Measurements from ENCODE around the gene RBM33.

The RBM33 gene

DNA sequence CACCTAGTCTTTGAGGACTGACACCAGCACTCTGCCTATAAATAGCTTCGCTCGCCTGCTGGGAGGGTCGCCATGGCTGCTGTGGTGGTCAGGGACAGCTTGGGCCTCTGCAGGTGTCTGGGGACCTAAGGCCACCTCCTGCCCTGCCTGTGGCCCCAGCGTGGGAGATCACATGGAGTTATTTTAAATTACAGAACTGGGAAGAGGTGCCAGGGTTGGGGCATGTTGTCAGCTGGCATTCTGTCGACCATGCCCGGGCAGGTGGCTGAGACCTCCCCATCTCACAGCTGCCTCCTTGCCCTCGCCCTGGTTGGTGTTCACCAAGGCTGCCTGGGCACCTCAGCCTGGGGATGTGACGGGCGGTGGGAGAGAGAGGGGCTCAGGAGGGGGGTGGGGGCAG lies 149.7 kb downstream of the RBM33 start:
- Histone ChIP-seq H3K4me2 (ENCODE audit: low read depth, low read length) (no peak overlapping the region), H3K27me3 (replicated peaks; ENCODE audit: insufficient read depth, low read length) (peaks cover 24% of the 10 kb centered on the region), H4K20me1 (ENCODE audit: insufficient read depth, low read length) (no peaks in the 10 kb centered on the region), H3F3A (ENCODE audit: insufficient read depth, low read length) (no peaks in the 10 kb centered on the region; the same call in 1 of the 2 replicates), H3K36me3 (replicated peaks; ENCODE audit: insufficient read depth, low read length) (no peaks in the 10 kb centered on the region), H3K9ac (ENCODE audit: low read length) (no peak overlapping the region), H3K4me3 (ENCODE audit: low read length) (no peak overlapping the region), H3K27ac (ENCODE audit: low read length) (no peak overlapping the region), H3K9me3 (replicated peaks; ENCODE audit: insufficient read depth, low read length) (no peaks in the 10 kb centered on the region), H2AFZ (ENCODE audit: low read length) (no peak overlapping the region), H3K4me1 (ENCODE audit: low read length) (peaks cover 8% of the 10 kb centered on the region), H3K79me2 (ENCODE audit: low read length) (no peaks in the 10 kb centered on the region), H3K9me2 (replicated peaks; ENCODE audit: insufficient read depth, low read length) (no peaks in the 10 kb centered on the region)
- DNase-seq, result no peak
- TF ChIP-seq, protein P1, sequence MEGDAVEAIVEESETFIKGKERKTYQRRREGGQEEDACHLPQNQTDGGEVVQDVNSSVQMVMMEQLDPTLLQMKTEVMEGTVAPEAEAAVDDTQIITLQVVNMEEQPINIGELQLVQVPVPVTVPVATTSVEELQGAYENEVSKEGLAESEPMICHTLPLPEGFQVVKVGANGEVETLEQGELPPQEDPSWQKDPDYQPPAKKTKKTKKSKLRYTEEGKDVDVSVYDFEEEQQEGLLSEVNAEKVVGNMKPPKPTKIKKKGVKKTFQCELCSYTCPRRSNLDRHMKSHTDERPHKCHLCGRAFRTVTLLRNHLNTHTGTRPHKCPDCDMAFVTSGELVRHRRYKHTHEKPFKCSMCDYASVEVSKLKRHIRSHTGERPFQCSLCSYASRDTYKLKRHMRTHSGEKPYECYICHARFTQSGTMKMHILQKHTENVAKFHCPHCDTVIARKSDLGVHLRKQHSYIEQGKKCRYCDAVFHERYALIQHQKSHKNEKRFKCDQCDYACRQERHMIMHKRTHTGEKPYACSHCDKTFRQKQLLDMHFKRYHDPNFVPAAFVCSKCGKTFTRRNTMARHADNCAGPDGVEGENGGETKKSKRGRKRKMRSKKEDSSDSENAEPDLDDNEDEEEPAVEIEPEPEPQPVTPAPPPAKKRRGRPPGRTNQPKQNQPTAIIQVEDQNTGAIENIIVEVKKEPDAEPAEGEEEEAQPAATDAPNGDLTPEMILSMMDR (IDR thresholded peaks at IDR 0.05; ENCODE audit: low read length), result no peak
- TF ChIP-seq EZH2 (optimal IDR thresholded peaks at IDR 0.05; ENCODE audit: low read depth, low read length) (no peak), EZH2phosphoT487 (IDR thresholded peaks at IDR 0.05; ENCODE audit: low read length) (no peak)

DNA sequence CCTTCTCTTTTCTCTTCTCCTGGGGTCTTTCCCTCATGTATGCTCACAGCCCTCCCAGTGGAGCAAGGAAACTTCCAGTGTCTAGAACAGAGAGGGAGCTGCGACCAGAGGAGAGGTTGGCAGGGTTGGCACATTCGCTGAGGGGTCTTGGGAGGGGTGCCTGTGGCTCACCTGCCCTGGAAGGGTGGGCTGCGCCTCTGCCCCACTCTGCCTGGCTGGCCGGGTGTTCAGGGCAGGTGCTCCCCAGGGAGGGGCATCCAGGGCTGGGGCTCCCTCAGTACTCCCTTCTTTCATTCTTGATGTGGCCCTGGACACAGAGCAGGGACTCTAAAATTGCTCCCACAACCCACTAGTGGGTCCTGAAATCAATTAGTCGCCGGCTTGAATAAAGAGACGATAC lies 150.9 kb downstream of the RBM33 start:
- TF ChIP-seq EZH2phosphoT487 (IDR thresholded peaks at IDR 0.05; ENCODE audit: low read length) (no peak), EZH2 (optimal IDR thresholded peaks at IDR 0.05; ENCODE audit: low read depth, low read length) (no peak)
- TF ChIP-seq, protein P1 (IDR thresholded peaks at IDR 0.05; ENCODE audit: low read length), result no peak

DNA sequence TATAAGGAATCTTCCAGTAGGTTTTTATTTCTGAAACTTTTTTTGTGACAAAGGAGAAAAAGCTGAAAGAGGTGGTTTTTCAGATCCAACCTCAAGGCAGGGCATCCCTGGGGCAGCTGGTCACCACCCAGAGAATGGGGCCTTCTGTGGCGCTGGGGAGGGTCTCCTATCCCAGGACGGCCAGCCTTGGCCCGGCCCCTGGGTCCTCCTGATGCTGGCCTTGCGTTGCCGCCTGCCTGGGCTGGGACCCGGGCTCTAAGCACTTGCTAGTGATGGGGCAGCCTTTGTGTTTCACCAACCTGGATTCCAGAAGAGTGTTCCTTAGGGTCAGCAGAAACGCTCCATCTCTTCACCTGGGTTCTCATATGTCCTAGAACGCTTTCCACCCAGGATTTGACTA lies 151.5 kb downstream of the RBM33 start:
- H3K4me3 ChIP-seq (ENCODE audit: low read length), result no peak overlapping the region
- H3K79me2 ChIP-seq (ENCODE audit: low read length), result no peaks in the 10 kb centered on the region
- H4K20me1 ChIP-seq (ENCODE audit: insufficient read depth, low read length), result no peaks in the 10 kb centered on the region
- H3K4me1 ChIP-seq (ENCODE audit: low read length), result peaks cover 19% of the 10 kb centered on the region
- H2AFZ ChIP-seq (ENCODE audit: low read length), result no peak overlapping the region
- DNase-seq, result no peak
- H3K4me2 ChIP-seq (ENCODE audit: low read depth, low read length), result no peak overlapping the region
- no peaks in the 10 kb centered on the region for H3F3A ChIP-seq (ENCODE audit: insufficient read depth, low read length)
- no peaks in the 10 kb centered on the region for H3K9me2 ChIP-seq (replicated peaks; ENCODE audit: insufficient read depth, low read length)
- no peak overlapping the region for H3K9ac ChIP-seq (ENCODE audit: low read length)
- TF ChIP-seq, protein P1 (IDR thresholded peaks at IDR 0.05; ENCODE audit: low read length), result no peak
- no peak for TF ChIP-seq EZH2phosphoT487 (IDR thresholded peaks at IDR 0.05; ENCODE audit: low read length)
- no peak for TF ChIP-seq EZH2 (optimal IDR thresholded peaks at IDR 0.05; ENCODE audit: low read depth, low read length)
- no peak overlapping the region for H3K27ac ChIP-seq (ENCODE audit: low read length)
- no peaks in the 10 kb centered on the region for H3K9me3 ChIP-seq (replicated peaks; ENCODE audit: insufficient read depth, low read length)
- H3K36me3 ChIP-seq (replicated peaks; ENCODE audit: insufficient read depth, low read length), result no peaks in the 10 kb centered on the region
- peaks cover 31% of the 10 kb centered on the region for H3K27me3 ChIP-seq (replicated peaks; ENCODE audit: insufficient read depth, low read length)

More for the DNA sequence above, 150.9 kb downstream of the RBM33 start:
- no peak overlapping the region for H3K4me3 ChIP-seq (ENCODE audit: low read length)
- H3K79me2 ChIP-seq (ENCODE audit: low read length), result no peaks in the 10 kb centered on the region
- no peak overlapping the region for H3K4me2 ChIP-seq (ENCODE audit: low read depth, low read length)
- no peaks in the 10 kb centered on the region for H4K20me1 ChIP-seq (ENCODE audit: insufficient read depth, low read length)
- H2AFZ ChIP-seq (ENCODE audit: low read length), result no peak overlapping the region
- peaks cover 30% of the 10 kb centered on the region for H3K27me3 ChIP-seq (replicated peaks; ENCODE audit: insufficient read depth, low read length)
- no peaks in the 10 kb centered on the region for H3K9me3 ChIP-seq (replicated peaks; ENCODE audit: insufficient read depth, low read length)
- no peaks in the 10 kb centered on the region for H3K9me2 ChIP-seq (replicated peaks; ENCODE audit: insufficient read depth, low read length)
- no peaks in the 10 kb centered on the region; the same call in 1 of the 2 replicates for H3F3A ChIP-seq (ENCODE audit: insufficient read depth, low read length)
- H3K36me3 ChIP-seq (replicated peaks; ENCODE audit: insufficient read depth, low read length), result no peaks in the 10 kb centered on the region
- DNase-seq, result no peak
- no peak overlapping the region for H3K9ac ChIP-seq (ENCODE audit: low read length)
- H3K27ac ChIP-seq (ENCODE audit: low read length), result no peak overlapping the region
- H3K4me1 ChIP-seq (ENCODE audit: low read length), result peaks cover 14% of the 10 kb centered on the region
